ENCODE measurements around the gene CPB2. TPM values are rescaled to one million over a fixed set of nuclear protein-coding genes. Genes with fewer than 3 reads are reported as not detected.

The CPB2 gene
- total RNA-seq = not detected in 2 replicates

DNA sequence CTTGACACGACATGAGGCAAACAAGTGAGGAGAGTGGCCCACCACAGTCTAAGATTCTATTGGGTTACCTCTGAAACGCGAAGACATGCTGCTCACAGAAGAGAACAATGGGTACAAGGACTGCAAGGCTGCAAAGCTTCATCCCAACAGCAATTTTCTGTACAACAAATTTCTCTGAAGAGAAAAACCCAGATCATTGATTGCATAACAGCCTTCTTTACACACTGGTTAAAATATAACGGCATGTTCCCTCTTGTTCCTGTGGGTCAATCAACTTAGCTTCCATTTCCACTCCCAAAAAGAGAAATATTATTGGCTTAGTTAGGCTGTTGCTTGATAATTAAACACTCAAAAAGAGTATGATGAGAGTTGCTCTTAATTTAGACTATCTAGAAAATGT lies at the start of gene CPB2:
Gene CPB2 (minus strand): TSS at position 166 of the 400 bp plus-strand sequence. CDS start 24 bp downstream, at position 142.

GRCh38 chr13:46052319-46053161 lies 52.3 kb downstream of the CPB2 start, which contains the start of gene ZC3H13:
TSS of gene ZC3H13 (minus strand) at chr13:46052746. CDS start at chr13:46045507, 7,239 bp downstream.

Other genes with a start within 250 kb of the CPB2 start
- gene ZC3H13, start 52.3 kb downstream of the CPB2 start, total RNA-seq = 11.0 and 11.7 TPM in 2 replicates
- gene LCP1, start 77.1 kb upstream of the CPB2 start, total RNA-seq = 0.36 and 11.7 TPM in 2 replicates
- not detected in 2 replicates for gene LRRC63, start 106.9 kb upstream of the CPB2 start, total RNA-seq

Measured in cardiac atrium fibroblast (primary cell).